IgD-negative memory B cell (primary cell): Measurements from ENCODE around the gene DMRT3. TPM values are rescaled to one million over a fixed set of nuclear protein-coding genes. Genes with fewer than 3 reads are reported as not detected.

Experiments used
- H3K27ac Mint-ChIP-seq, 3 donors: one replicate each; pipeline ENCODE4 v1.8.0; 2020 to 2022; ENCODE audit warnings: mild to moderate bottlenecking in 3 of 3, mixed read lengths in 3 of 3, moderate library complexity in 1 of 3
- H3K27me3 Mint-ChIP-seq: one replicate; pipeline ENCODE4 v1.8.0; 2021; ENCODE audit warnings: mixed read lengths
- H3K36me3 Mint-ChIP-seq: one replicate; pipeline ENCODE4 v1.8.0; 2020; ENCODE audit warnings: mild to moderate bottlenecking, mixed read lengths
- H3K4me1 Mint-ChIP-seq, 3 donors: one replicate each; pipeline ENCODE4 v1.8.0; 2020 to 2022; ENCODE audit warnings: mixed read lengths in 3 of 3, mild to moderate bottlenecking in 1 of 3
- H3K4me3 Mint-ChIP-seq, 4 donors: one replicate each; pipeline ENCODE4 v1.8.0; 2020 to 2022; ENCODE audit warnings: mild to moderate bottlenecking in 4 of 4, mixed read lengths in 4 of 4, moderate library complexity in 3 of 4
- H3K9me3 Mint-ChIP-seq, 3 donors: one replicate each; pipeline ENCODE4 v1.8.0; 2020 to 2021; ENCODE audit warnings: mixed read lengths in 3 of 3, mild to moderate bottlenecking in 1 of 3
- polyA plus RNA-seq: library from polyadenylated mRNA; unstranded; fragments of 300-500 nt; fragmentation: Illumina TruSeq; gene quantifications from one replicate; pipeline ENCODE4 v1.2.3, GENCODE V29; 2021

The DMRT3 gene
- polyA plus RNA-seq = not detected

GRCh38 chr9:976258-976942, at the start of gene DMRT3:
Gene DMRT3 (plus strand): TSS chr9:976655. CDS start chr9:977002, 347 bp downstream.
- Mint-ChIP-seq H3K4me3 (peak within 1 kb of the TSS in 3 of 4 donors; percentile 17 to 80 (median 75)), H3K4me1 (peaks cover 4 to 20% (median 7%) of the 10 kb centered on the region in 3 donors), H3K36me3 (no peaks in the 10 kb centered on the region), H3K9me3 (peaks cover 0 to 8% (median 0%) of the 10 kb centered on the region in 3 donors), H3K27ac (peak within 1 kb of the TSS; percentile 47 to 80 (median 80)), H3K27me3 (peaks cover 64% of the 10 kb centered on the region)

- no peaks in the 10 kb centered on the region for H3K4me1 Mint-ChIP-seq
- H3K36me3 Mint-ChIP-seq = no peaks in the 10 kb centered on the region
- peaks cover 12% of the 10 kb centered on the region for H3K27me3 Mint-ChIP-seq
- no peak overlapping the region for H3K4me3 Mint-ChIP-seq
- no peak overlapping the region for H3K27ac Mint-ChIP-seq
- H3K9me3 Mint-ChIP-seq = no peaks in the 10 kb centered on the region
Measured at GRCh38 chr9:926976-927375, 49.5 kb upstream of the DMRT3 start.

GRCh38 chr9:928363-929042, 48.0 kb upstream of the DMRT3 start:
- H3K4me3 Mint-ChIP-seq = no peak overlapping the region
- no peak overlapping the region for H3K27ac Mint-ChIP-seq
- H3K9me3 Mint-ChIP-seq = no peaks in the 10 kb centered on the region

GRCh38 chr9:929719-930118, 46.7 kb upstream of the DMRT3 start:
- H3K36me3 Mint-ChIP-seq = no peaks in the 10 kb centered on the region
- no peak overlapping the region for H3K27ac Mint-ChIP-seq
- no peak overlapping the region for H3K4me3 Mint-ChIP-seq
- H3K4me1 Mint-ChIP-seq = no peaks in the 10 kb centered on the region
- H3K9me3 Mint-ChIP-seq = no peaks in the 10 kb centered on the region
- peaks cover 14% of the 10 kb centered on the region for H3K27me3 Mint-ChIP-seq

More at GRCh38 chr9:928363-929042, 48.0 kb upstream of the DMRT3 start:
- Mint-ChIP-seq H3K4me1 (no peaks in the 10 kb centered on the region), H3K27me3 (peaks cover 9% of the 10 kb centered on the region), H3K36me3 (no peaks in the 10 kb centered on the region)

GRCh38 chr9:933356-933755, 43.1 kb upstream of the DMRT3 start:
- Mint-ChIP-seq H3K27ac (no peak overlapping the region), H3K36me3 (no peaks in the 10 kb centered on the region), H3K27me3 (peaks cover 12% of the 10 kb centered on the region), H3K9me3 (peaks cover 0 to 6% (median 0%) of the 10 kb centered on the region in 3 donors), H3K4me3 (no peak overlapping the region), H3K4me1 (no peaks in the 10 kb centered on the region)

GRCh38 chr9:935348-935965, 41.0 kb upstream of the DMRT3 start:
- no peak overlapping the region for H3K4me3 Mint-ChIP-seq
- H3K4me1 Mint-ChIP-seq = no peaks in the 10 kb centered on the region
- H3K27ac Mint-ChIP-seq = no peak overlapping the region
- peaks cover 18% of the 10 kb centered on the region for H3K27me3 Mint-ChIP-seq
- peaks cover 0 to 14% (median 13%) of the 10 kb centered on the region in 3 donors for H3K9me3 Mint-ChIP-seq
- no peaks in the 10 kb centered on the region for H3K36me3 Mint-ChIP-seq

- H3K4me3 Mint-ChIP-seq = no peak overlapping the region
Measured at GRCh38 chr9:942805-943580, 33.5 kb upstream of the DMRT3 start.

GRCh38 chr9:947985-948384, 28.5 kb upstream of the DMRT3 start:
- no peaks in the 10 kb centered on the region for H3K9me3 Mint-ChIP-seq
- H3K27ac Mint-ChIP-seq = no peak overlapping the region
- H3K27me3 Mint-ChIP-seq = peaks cover 22% of the 10 kb centered on the region
- no peaks in the 10 kb centered on the region for H3K4me1 Mint-ChIP-seq
- no peak overlapping the region for H3K4me3 Mint-ChIP-seq
- no peaks in the 10 kb centered on the region for H3K36me3 Mint-ChIP-seq

More at GRCh38 chr9:942805-943580, 33.5 kb upstream of the DMRT3 start:
- Mint-ChIP-seq H3K27me3 (peaks cover 14% of the 10 kb centered on the region), H3K36me3 (no peaks in the 10 kb centered on the region), H3K9me3 (peaks cover 0 to 13% (median 10%) of the 10 kb centered on the region in 3 donors), H3K27ac (peak overlapping the region in 1 of 3 donors; percentile 2), H3K4me1 (no peaks in the 10 kb centered on the region)

- peaks cover 22% of the 10 kb centered on the region for H3K27me3 Mint-ChIP-seq
- no peak overlapping the region for H3K27ac Mint-ChIP-seq
- H3K4me3 Mint-ChIP-seq = peak overlapping the region in 1 of 4 donors; percentile 7
- H3K9me3 Mint-ChIP-seq = no peaks in the 10 kb centered on the region
- H3K4me1 Mint-ChIP-seq = no peaks in the 10 kb centered on the region
- no peaks in the 10 kb centered on the region for H3K36me3 Mint-ChIP-seq
Measured at GRCh38 chr9:948497-948896, 28.0 kb upstream of the DMRT3 start.

- H3K27me3 Mint-ChIP-seq = peaks cover 22% of the 10 kb centered on the region
- no peak overlapping the region for H3K4me3 Mint-ChIP-seq
- H3K9me3 Mint-ChIP-seq = no peaks in the 10 kb centered on the region
- no peaks in the 10 kb centered on the region for H3K36me3 Mint-ChIP-seq
- H3K27ac Mint-ChIP-seq = no peak overlapping the region
- no peaks in the 10 kb centered on the region for H3K4me1 Mint-ChIP-seq
Measured at GRCh38 chr9:950139-950538, 26.3 kb upstream of the DMRT3 start.

GRCh38 chr9:952546-952945, 23.9 kb upstream of the DMRT3 start:
- Mint-ChIP-seq H3K9me3 (no peaks in the 10 kb centered on the region), H3K27me3 (peaks cover 22% of the 10 kb centered on the region), H3K4me3 (no peak overlapping the region), H3K36me3 (no peaks in the 10 kb centered on the region), H3K4me1 (no peaks in the 10 kb centered on the region), H3K27ac (no peak overlapping the region)

- no peak overlapping the region for H3K4me3 Mint-ChIP-seq
Measured at GRCh38 chr9:959105-959504, 17.4 kb upstream of the DMRT3 start.

GRCh38 chr9:959914-960313, 16.5 kb upstream of the DMRT3 start:
- Mint-ChIP-seq H3K27ac (no peak overlapping the region), H3K27me3 (peaks cover 29% of the 10 kb centered on the region), H3K36me3 (no peaks in the 10 kb centered on the region), H3K4me3 (no peak overlapping the region), H3K4me1 (no peaks in the 10 kb centered on the region), H3K9me3 (no peaks in the 10 kb centered on the region)

More at GRCh38 chr9:959105-959504, 17.4 kb upstream of the DMRT3 start:
- Mint-ChIP-seq H3K27me3 (peaks cover 26% of the 10 kb centered on the region), H3K9me3 (no peaks in the 10 kb centered on the region), H3K4me1 (no peaks in the 10 kb centered on the region), H3K27ac (no peak overlapping the region), H3K36me3 (no peaks in the 10 kb centered on the region)

- H3K4me1 Mint-ChIP-seq = no peaks in the 10 kb centered on the region
- H3K4me3 Mint-ChIP-seq = no peak overlapping the region
Measured at GRCh38 chr9:962023-962422, 14.4 kb upstream of the DMRT3 start.

GRCh38 chr9:965497-965896, 11.0 kb upstream of the DMRT3 start:
- Mint-ChIP-seq H3K4me1 (peaks cover 2 to 9% (median 3%) of the 10 kb centered on the region in 3 donors), H3K9me3 (no peaks in the 10 kb centered on the region), H3K36me3 (peaks cover 2% of the 10 kb centered on the region), H3K27me3 (peaks cover 57% of the 10 kb centered on the region), H3K27ac (no peak overlapping the region), H3K4me3 (no peak overlapping the region)

More at GRCh38 chr9:962023-962422, 14.4 kb upstream of the DMRT3 start:
- Mint-ChIP-seq H3K36me3 (no peaks in the 10 kb centered on the region), H3K27me3 (peaks cover 38% of the 10 kb centered on the region), H3K9me3 (no peaks in the 10 kb centered on the region), H3K27ac (peak overlapping the region in 1 of 3 donors; percentile 13)
